ENCODE results near the gene PODNL1. TPM values are rescaled to one million over a fixed set of nuclear protein-coding genes. Genes with fewer than 3 reads are reported as not detected.

Gene PODNL1
- polyA plus RNA-seq, 3 donors: 1.2 to 1.4 (median 1.3) TPM

GRCh38 chr19:13951043-13951442, 12.8 kb upstream of the PODNL1 start:
- H2AFZ ChIP-seq (ENCODE audit: insufficient read depth, low read depth, low read length, poor library complexity, severe bottlenecking): no peak overlapping the region
- Mint-ChIP-seq H3K4me3 (no peak overlapping the region), H3K9me3 (peaks cover 0 to 1% (median 0%) of the 10 kb centered on the region in 7 donors), H3K4me1 (peaks cover 17% of the 10 kb centered on the region), H3K27ac (no peak overlapping the region), H3K27me3 (ENCODE audit: low read depth in 3 of 3) (peaks cover 0 to 2% (median 0%) of the 10 kb centered on the region in 3 donors), H3K36me3 (peaks cover 10 to 20% of the 10 kb centered on the region in 2 donors)
- no CpG with 5 or more reads among the region's 2 CpGs for WGBS (ENCODE audit: insufficient coverage)
- no peak for TF ChIP-seq CTCF (IDR thresholded peaks at IDR 0.05)
- H3K4me1 ChIP-seq (ENCODE audit: control insufficient read depth in 1 of 2, insufficient read depth in 2 of 2, low read length in 2 of 2): peaks cover 16 to 21% of the 10 kb centered on the region in 2 donors
- peaks cover 33% of the 10 kb centered on the region for H3K79me2 ChIP-seq (ENCODE audit: insufficient read depth, low read length)
- no peaks in the 10 kb centered on the region for H3K9me3 ChIP-seq (replicated peaks in 1 of 2; ENCODE audit: control insufficient read depth in 1 of 2, insufficient read depth in 1 of 2, low read length in 2 of 2)
- H3K9ac ChIP-seq (ENCODE audit: insufficient read depth, low read length, poor library complexity, severe bottlenecking): no peak overlapping the region
- no peak overlapping the region for H3K4me3 ChIP-seq (replicated peaks in 1 of 3; ENCODE audit: low read depth in 2 of 3, low read length in 3 of 3)
- H3K36me3 ChIP-seq (replicated peaks in 1 of 2; ENCODE audit: control insufficient read depth in 1 of 2, insufficient read depth in 2 of 2, low read length in 2 of 2): peaks cover 17 to 21% of the 10 kb centered on the region in 2 donors
- H3K27me3 ChIP-seq (ENCODE audit: control insufficient read depth in 2 of 2, insufficient read depth in 2 of 2, low read length in 2 of 2): no peaks in the 10 kb centered on the region
- no peak for DNase-seq
- no peak overlapping the region for H3K4me2 ChIP-seq (replicated peaks; ENCODE audit: extremely low read depth, low read length, poor library complexity, severe bottlenecking)
- peaks cover 24% of the 10 kb centered on the region for H4K20me1 ChIP-seq (ENCODE audit: insufficient read depth, low read length)
- H3K27ac ChIP-seq (ENCODE audit: low read depth in 1 of 2, low read length in 2 of 2): no peak overlapping the region
- intact Hi-C loops (cut with micrococcal nuclease): loop anchor here (2.0 to 5.0 kb wide), 2 partner anchors 56 to 96 kb away; partner anchors contain the start of gene RFX1 (in 1 of the 2)

DNA sequence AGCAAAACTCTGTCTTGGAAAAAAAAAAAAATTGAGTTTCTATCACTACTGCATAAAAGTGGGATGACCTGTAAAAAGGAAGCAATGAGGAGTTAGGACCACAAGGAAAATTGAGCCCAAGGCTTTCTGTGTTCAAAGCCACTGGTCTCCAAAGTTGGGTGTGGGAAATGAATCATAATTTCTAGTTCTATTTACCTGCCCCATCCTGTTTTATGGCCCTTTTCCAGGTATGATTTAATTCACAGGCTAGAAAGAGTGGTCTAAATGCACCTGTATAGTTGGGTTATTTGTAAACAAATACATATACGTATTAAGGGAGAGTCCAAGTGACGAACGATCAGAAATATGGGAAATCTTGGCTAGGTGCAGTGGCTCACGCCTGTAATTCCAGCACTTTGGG, 8.2 kb upstream of the PODNL1 start:
- H3K9me3 ChIP-seq (replicated peaks in 1 of 2; ENCODE audit: control insufficient read depth in 1 of 2, insufficient read depth in 1 of 2, low read length in 2 of 2): peaks cover 4 to 7% of the 10 kb centered on the region in 2 donors
- intact Hi-C loops (cut with micrococcal nuclease): no loop called here
- no peaks in the 10 kb centered on the region for H3K79me2 ChIP-seq (ENCODE audit: insufficient read depth, low read length)
- Mint-ChIP-seq H3K36me3 (no peaks in the 10 kb centered on the region), H3K4me3 (no peak overlapping the region), H3K27me3 (ENCODE audit: low read depth in 3 of 3) (peaks cover 6 to 10% (median 8%) of the 10 kb centered on the region in 3 donors), H3K9me3 (peaks cover 0 to 8% (median 3%) of the 10 kb centered on the region in 7 donors), H3K4me1 (no peaks in the 10 kb centered on the region), H3K27ac (no peak overlapping the region)
- no peaks in the 10 kb centered on the region for H3K36me3 ChIP-seq (replicated peaks in 1 of 2; ENCODE audit: control insufficient read depth in 1 of 2, insufficient read depth in 2 of 2, low read length in 2 of 2)
- no peak overlapping the region for H3K4me3 ChIP-seq (replicated peaks in 1 of 3; ENCODE audit: low read depth in 2 of 3, low read length in 3 of 3)
- TF ChIP-seq CTCF (IDR thresholded peaks at IDR 0.05): no peak
- no peak overlapping the region for H3K27ac ChIP-seq (ENCODE audit: low read depth in 1 of 2, low read length in 2 of 2)
- H4K20me1 ChIP-seq (ENCODE audit: insufficient read depth, low read length): no peaks in the 10 kb centered on the region
- no peaks in the 10 kb centered on the region for H3K27me3 ChIP-seq (ENCODE audit: control insufficient read depth in 2 of 2, insufficient read depth in 2 of 2, low read length in 2 of 2)
- no peak overlapping the region for H2AFZ ChIP-seq (ENCODE audit: insufficient read depth, low read depth, low read length, poor library complexity, severe bottlenecking)
- H3K9ac ChIP-seq (ENCODE audit: insufficient read depth, low read length, poor library complexity, severe bottlenecking): no peak overlapping the region
- no peak overlapping the region for H3K4me2 ChIP-seq (replicated peaks; ENCODE audit: extremely low read depth, low read length, poor library complexity, severe bottlenecking)
- H3K4me1 ChIP-seq (ENCODE audit: control insufficient read depth in 1 of 2, insufficient read depth in 2 of 2, low read length in 2 of 2): peaks cover 0 to under 1% of the 10 kb centered on the region in 2 donors
- no CpG with 5 or more reads among the region's 4 CpGs for WGBS (ENCODE audit: insufficient coverage)
- no peak for DNase-seq
